HTR-8/SVneo (cell line): ENCODE results near the gene HIF1AN.

Experiments used
- DNase-seq: peaks from one replicate; pipeline ENCODE4 v3.0.0; 2011; ENCODE audit warnings: low spot score, mixed read lengths; ENCODE audit not compliant: insufficient read length
- FAIRE-seq: peaks from 2 replicates; lab custom pipeline; 2011; peaks lifted over from hg19 to GRCh38; lab: Jason Lieb, UNC

HIF1AN gene

DNA sequence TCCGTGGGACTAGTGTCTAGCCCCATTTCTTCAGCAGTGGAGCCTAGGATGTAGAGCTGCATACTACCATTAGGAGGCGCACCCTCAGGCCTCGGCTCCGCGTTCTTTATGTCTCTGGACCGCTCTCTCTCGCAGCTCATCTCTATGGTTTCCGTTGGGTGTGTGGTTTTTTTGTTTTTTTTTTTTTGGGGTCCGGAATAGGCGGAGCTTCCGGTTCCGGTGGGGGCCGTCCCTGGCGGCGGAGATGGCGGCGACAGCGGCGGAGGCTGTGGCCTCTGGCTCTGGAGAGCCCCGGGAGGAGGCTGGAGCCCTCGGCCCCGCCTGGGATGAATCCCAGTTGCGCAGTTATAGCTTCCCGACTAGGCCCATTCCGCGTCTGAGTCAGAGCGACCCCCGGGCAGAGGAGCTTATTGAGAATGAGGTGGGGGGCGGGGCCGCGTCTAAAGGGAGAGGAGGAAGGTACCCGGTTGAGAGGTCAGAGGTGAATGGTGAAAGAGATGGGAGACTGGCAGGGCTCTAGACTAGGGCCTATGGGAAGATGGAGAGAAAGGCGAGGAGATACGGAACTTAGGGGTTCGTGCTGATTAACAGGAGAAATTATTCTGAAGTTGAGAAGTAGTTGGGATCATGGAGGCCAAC lies at the start of gene HIF1AN:
Gene HIF1AN, plus strand, starts transcription at position 229 of the 639 bp plus-strand sequence. Its CDS starts 16 bp downstream, at position 245.
- peak; percentile 89 for DNase-seq
- no peak for FAIRE-seq

DNA sequence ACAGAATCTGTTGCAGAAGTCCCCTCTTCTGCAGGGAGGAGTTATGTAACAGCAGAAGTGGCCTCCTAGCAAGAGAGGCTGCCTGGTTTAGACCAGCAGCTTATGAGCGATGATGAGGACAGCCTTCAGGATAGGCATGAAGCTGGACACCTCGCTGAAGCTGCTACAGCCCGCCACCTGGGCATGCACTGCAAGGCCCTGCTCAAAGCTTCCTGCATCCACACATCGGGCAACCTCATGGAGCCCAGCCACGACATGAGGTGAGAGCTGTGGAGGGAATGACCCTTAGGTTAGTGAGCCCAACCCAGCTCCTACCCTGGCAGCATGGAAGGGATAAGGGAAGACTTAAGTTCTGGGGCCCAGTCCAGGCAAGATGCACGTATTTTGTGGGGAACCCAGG lies 48.2 kb upstream of the HIF1AN start:
- DNase-seq (no peak), FAIRE-seq (no peak)

DNA sequence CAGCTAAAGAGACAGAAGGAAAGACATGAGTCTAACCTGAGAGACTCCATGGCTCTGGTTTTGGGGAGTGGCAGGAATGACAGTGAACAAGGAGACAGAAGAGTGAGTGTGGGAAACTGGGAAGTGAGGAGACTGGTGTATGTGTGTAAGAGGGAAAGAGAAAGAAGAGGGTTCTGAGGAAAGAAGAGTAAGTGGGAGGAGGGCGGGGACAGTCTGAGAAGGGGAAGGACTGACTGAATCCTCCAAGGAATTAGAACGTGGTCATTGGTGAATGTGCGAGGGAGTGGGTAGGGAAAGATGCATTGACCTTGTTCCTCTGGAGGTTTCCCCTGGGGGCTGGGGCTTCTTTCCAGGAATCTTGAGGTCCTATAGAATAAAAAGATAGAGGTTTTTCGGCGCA lies 46.3 kb upstream of the HIF1AN start:
- FAIRE-seq (no peak), DNase-seq (no peak)

DNA sequence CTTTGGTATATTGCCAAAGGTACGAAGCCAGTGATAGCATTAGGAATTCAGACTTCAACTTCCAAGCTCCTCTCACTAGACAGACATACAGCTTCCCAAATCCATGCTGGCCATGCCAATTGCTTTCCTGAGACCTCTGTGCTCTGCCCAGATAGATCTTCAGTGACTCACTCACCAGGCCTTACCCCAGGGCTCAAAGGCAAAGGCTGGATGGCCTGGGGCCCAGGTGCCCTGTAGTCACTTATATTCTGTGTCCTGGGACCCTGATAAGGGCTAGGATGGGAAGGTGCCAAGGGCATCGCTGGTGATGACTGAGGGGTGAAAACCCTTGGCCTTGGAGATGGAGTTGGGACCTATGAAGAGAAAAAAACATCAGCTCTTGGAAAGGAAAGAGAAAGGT lies 45.2 kb upstream of the HIF1AN start:
- FAIRE-seq: no peak
- DNase-seq: no peak

DNA sequence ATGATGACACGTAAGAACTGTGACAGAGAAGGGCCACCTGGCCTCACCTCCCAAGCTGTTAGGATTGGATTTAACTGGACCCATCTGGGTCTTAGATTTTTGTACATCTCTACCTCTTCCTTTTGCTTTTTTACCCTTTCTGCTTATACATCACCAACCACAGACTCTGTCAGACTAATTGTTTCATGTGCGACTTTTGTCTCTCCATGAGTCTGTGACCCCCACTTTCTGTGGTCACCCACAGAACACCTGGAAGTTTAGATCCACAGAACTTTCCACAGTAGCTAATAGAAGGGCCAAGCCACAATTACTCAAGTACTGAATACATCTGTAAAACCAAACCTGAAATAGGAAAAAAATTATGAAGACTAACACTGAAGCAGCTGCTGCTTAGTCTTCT lies 39.2 kb upstream of the HIF1AN start:
- DNase-seq: no peak
- FAIRE-seq: no peak

DNA sequence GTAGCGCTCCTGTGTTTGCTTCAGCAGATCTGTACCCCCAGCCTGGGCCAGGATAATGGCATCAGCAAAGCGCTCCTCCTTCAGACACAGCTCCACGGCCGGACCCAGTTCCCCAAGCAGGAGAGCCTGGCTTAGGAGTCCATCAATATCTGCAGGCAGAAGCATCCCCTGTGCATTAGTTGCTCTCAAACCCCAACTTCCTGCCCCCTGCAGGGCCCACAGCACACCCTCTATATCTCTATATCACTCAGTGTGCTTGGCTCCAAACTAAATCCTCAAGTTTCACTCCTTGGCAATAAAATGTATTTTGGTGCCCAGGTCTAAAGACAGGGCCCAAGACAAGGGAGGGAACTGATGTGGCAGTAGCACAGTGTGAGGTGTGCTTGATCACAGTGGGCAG lies 37.7 kb upstream of the HIF1AN start:
- FAIRE-seq (no peak), DNase-seq (no peak)

DNA sequence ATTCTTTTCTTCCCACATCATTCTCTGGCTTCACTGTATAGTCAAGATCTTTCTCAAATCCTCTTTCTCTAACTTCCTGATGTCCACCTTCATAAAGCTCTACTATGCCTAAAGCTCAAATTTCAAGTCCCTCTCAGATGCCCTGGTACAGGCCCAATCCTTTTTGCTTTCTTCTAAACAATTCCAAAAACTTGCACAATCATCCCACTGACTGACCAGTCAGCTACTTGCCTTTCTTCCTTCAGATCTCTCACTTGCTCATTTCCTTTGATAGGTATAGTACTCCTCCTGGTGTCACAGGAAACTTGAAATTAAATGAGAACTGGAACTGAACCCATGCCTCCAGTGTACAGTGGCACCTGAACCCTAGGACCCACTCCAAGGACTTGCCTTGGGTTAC lies 34.3 kb upstream of the HIF1AN start:
- no peak for DNase-seq
- no peak for FAIRE-seq

DNA sequence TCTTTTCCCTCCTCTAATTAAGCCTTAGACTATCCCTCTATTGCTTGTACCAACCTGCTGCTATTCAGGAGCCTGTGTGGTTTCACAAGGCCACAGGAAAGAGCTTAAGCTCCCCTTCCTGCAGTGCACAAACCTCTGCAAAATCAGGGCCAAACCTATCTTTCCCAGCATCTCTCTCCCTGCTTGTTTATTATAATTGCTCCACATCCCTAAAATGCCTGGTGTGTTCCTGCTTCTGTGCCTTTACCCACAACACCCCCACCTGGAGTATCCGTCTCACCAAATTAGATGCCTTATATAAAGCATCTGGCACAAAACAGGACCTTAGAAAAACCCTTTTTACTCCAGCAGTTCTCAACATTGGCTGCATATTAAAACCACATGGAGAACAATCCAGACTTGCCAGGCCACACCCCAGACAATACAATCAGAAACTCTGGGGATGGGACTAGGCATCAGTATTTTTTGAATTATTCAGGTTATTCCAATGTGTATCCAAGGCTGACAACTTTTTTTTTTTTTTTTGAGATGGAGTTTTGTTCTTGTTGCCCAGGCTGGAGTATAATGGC lies 32.7 kb upstream of the HIF1AN start:
- DNase-seq (no peak), FAIRE-seq (no peak)

DNA sequence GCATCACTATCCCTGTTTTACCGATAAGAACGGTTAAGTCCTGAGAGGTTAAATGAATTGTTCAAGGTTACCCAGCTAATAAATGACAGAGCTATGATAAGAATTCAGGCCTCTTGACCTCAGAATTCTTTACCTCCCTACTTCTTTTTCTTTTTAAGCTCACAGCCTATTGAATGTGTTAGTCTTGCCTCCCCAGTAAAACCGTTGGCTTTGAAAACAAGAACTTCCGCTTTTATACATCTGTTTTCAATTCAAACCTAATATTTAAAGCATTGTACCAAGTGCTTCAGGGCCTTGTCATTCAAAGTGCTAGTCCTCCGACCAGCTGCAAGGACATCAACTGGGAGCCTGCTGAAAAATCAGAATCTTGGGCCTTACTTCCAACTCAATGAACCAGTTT lies 31.6 kb upstream of the HIF1AN start:
- FAIRE-seq (no peak), DNase-seq (no peak)

DNA sequence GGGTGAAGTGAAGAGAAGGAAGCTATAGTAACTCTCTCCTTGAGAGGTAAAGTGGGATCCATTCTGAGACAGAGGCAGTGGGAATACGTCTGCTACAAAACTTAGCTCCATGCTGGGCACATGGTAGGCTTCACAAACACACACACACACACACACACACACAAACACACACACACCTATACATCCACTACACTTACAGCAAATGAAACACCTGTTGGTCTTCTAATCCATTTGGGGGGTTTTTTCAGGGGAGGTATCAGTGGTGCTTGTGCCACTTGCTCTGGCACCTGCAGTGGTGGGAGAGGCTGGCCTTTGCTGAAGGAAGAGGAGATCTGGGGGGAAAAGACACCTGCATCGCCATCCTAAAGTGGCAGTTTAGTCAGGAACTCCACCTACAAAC lies 30.6 kb upstream of the HIF1AN start:
- DNase-seq (no peak), FAIRE-seq (no peak)

DNA sequence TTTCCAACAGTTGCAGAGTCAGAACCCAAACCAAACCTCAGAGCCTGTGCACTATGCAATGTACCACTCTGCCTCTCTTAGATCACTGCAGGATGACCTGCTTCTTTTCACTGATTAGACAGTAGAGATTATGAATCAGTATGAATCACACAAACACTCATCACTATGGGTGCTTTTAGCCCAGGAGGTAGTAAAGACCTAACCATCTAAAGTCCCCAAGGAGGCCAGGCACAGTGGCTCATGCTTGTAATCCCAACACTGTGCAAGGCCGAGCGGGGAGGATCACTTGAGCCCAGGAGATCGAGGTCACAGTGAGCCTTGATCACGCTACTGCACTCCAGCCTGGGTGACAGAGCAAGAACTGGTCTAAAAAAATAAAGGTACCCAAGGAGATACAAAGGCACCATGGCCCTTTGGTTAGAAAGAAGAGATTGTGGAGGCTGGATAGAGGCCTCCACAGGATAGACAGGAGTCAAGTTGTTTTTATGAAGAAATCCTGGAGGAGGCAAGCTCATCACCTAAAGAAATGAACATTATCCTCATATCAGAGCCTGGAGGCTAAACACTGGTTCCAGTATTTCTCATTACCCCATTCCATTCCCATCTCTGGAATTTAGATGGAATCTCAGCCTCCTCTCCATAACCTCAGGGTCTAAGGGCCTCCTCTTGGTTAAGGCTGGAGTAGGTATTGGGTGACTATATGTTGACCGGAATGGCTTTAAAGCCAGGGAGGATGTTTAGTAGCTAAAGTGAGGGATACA lies 29.0 kb upstream of the HIF1AN start:
- DNase-seq (no peak), FAIRE-seq (no peak)

DNA sequence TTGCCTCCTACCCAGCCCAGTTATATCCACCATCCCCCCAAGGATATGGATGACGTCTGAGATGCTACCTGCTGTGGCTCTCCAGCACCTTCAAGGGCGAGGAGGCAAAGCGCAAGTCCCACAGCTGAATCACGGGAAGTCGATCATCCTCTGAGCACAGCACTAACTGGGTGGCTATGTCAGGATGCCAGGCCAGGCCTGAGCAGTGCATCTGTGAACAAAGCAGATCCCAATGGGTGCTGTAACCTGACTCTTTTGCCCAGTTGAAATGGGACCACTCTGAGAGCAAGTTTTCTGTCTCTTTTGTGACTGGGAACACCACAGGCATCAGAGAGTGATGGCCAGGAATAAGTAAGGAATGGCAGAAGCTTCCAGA lies 28.4 kb upstream of the HIF1AN start:
- DNase-seq: no peak
- FAIRE-seq: peak; percentile 81

DNA sequence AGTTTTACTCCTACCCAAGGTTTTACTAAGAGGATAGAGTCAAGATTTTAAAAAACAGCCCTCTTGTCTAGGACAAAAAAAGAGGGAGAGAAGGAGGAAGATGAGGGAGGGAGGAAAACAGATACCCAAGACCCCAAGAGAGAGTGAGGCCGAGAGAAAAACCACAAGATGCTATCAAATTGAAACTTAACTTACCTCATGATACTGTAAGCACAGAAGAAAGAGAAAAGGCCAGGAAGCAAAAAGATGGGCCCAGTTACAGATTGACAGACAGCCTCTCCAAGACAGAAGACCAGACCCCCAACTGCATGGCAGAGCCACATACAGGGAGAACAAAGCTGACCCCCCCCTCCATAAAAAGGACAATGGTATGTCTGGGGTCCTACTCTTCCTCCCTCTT lies 27.5 kb upstream of the HIF1AN start:
- no peak for FAIRE-seq

DNA sequence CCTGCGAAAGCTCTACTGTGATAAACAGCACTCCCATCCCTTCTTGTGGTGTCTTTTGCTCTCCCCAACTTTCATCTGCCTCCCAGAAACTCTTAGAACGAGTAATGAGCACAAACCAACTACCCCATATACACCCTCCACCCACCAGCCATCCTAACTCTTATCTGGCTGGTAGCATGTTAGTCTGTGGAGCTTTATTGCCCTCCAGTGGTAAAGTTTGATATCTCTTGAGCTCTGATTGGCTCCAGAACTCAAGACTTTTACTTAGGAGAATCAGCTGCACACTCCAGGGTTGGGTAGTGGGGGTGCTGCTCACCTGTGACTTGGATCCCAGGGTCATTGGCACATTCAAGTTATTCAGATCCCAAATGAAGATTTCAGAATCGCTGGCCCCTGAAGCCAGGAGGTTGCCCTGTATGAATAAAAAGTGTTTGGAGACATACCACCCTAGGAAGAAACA lies 27.0 kb upstream of the HIF1AN start:
- peak; percentile 31 for FAIRE-seq
- peak; percentile 54 for DNase-seq

More for the DNA sequence above, 27.5 kb upstream of the HIF1AN start:
- DNase-seq: no peak

DNA sequence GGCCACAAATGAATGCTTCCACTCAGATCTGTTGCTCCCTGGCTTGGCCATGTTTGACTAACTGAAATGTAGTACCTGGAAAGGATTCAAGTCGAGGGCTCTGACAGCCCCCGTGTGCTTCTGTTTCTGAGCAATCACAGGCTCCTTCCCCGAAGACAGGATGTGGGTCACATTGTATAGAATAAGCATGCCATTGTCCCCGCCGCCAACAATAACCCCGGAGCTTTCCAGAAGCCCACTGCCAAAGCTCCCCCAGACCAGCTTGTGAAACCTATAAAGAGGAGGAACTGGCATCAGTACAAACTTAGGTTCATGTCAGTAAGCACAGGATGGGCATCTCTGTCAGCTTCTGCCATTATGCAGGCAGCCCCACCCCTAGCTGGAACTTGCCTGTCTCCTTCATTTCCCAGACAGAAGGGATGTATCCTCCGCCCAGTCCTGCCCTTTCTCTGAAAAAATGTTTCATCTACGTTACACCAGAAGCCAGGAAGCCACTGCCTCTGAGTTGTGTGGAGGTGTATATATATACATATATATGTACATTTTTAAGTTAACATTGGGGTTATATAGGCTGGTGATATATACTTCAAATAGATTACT lies 26.4 kb upstream of the HIF1AN start:
- no peak for DNase-seq
- no peak for FAIRE-seq

DNA sequence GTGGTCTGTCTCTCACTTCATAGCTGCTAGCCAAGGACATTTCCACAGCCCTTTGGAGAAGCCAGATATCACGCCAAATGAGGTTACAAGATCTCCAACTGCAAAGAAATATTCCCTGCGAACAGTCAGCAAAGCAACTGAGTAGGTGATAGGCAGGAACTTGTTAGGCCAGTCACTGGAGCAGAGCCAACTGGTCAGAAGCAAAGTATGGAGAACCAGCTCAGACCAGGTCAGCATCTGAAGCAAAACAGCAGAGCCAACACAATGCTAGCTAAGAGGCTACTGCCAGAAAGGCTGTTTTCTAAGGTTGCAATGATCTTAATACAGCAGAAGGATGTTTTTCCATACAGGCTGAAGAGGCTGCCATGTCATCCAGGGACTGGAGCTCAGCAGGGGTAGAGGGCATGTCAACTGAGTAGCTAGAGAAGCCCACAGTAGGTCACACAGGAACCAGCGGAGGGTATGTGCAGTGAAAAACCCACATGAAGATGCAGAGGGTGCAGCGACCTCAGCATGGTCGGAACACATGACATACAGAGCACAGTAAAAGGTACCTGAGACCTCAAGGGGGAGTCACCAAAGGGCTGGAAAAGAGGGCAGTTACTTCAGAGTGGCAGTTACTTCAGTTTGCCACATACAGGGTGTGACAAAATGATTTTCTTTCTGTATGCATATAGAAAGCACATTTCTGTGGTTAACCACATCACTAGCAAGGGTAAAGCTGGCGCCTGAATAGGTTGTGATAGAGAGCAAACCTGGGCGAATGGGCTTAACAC lies 25.0 kb upstream of the HIF1AN start:
- no peak for DNase-seq
- FAIRE-seq: no peak

DNA sequence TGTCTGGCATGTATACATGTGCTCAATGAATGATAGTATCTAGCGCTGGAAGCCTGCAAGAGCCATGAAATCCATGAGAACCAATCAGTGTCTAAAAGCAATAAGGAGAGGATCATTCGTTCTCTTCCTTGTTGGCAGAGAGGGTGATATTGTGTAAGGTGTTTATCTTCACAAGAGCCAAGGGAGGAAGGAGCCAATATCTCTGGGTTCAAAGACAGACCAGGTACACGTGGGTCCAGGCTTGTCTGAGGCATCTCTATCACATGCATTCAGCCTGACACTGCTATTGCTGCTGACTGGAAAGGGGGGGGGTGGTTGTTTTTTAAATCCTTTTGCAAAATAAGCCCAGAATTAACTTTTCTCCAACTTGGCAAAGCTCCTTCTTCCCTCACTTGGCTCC lies 20.1 kb upstream of the HIF1AN start:
- FAIRE-seq: no peak
- DNase-seq: no peak

DNA sequence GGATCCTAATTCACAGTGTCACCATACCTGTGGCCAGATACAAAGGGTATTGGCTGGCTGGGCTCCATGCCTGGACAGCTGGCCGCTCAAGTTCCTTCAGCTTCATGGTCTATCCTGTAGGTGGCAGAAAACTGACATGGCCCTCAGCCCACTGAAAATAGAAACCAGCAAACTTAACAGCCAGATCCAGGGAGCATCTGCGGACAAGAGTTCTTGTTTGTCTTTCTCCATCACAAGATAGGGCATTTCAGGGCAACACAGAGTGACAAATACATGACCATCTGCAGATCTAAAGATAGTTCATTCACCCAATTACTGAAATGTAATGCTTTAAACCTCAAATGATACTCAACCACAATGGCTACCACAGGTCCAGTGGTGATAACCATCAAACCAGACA lies 18.9 kb upstream of the HIF1AN start:
- DNase-seq: no peak
- no peak for FAIRE-seq

DNA sequence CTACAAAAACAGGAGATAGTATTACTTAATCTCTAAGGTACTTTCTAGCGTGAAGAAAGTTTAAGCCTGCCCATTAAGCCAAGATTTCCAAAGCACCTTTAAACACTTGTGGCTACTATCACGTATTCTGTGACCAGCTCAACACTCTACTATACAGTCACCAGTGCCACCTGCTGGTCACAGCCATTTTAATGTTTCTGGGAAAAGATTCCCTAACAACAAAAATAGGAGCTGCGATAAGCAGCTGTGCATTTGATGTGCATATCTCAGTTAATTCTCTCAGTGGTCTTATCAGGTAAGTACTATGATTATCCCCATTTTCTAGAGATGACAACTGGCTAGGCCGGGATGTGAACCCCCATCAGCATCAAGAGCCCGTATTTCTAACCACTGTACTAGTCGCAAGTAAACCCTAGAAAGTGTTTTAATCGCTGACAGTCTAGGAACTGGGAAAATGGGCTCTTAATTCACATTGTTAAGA lies 16.9 kb upstream of the HIF1AN start:
- peak; percentile 69 for DNase-seq
- FAIRE-seq: no peak

DNA sequence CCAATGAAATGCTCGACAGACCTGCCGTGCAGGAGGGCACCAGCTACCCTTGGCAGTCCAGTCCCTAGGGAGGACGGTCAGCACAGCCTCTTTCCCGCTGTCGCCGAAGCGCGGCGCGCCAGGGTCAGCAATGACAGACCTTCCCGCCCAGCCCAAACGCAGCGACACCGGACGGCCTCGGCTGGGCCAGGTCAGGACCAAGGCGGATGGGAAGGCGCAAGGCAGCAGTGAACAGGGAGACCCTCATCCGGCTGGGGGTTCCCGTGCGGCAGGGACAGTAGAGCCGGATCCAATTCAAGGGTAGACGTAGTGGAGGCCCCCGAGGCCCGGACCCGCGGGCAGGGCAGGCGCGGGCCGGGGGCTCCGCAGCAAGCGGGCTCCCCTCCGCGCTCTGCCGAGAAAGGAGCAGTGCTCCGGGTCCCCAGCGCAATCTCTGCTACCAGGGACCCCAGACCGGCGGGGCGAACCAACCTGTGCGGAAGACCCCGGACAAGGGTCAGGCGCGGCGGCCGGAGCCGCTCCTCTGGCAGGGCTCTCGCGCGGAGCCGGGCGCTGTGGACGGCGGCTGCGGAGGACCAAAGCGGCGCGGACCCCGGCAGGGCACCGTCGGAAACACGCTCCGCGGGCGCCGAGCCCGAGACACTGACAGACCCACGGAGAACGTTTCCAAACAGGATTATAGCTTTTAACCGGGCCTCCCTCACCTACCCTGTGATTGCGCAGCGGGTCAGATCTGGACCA lies 16.3 kb upstream of the HIF1AN start, which contains the start of gene SEC31B:
Gene SEC31B, minus strand, starts transcription at position 551 of the 741 bp plus-strand sequence. CDS start 2,909 bp downstream, outside the sequence.
- DNase-seq (no peak), FAIRE-seq (no peak)
